ENCODE data around the gene TMEM178B.

DNA sequence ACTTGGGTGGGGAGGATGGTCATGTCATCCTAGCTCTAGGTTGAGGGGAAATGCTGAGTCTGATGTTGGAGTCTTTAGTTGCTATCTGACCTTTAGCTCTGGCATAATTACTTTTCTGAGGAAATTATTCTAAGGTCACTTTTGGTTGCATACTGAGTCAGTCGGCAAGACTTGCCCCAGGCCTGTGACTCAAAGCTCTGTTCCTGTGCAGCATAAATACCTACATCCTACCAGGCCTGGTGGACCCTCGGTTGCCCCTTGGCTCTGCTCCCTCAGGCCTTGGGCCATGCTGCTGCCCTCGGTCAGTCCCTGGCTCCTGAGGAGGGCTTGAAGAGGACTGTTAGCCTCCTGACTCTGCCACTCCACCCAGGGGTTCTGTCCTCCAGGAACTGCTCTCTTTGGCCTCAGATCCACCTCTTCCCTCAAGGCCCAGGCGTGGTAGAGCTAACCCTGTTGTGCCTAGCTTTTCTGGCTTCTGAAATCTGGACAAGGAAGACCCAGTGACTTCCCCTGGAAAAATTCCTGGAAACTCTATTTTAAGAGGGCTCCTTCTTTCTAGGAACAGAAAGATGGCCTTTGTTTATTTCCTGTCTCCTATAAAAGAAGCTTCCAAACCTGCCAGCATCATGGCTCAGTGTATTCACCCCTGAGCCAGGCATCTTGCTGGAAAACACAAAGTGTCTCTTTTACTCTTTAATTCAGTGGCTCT lies 71.2 kb downstream of the TMEM178B start:
- TF ChIP-seq, protein P1, sequence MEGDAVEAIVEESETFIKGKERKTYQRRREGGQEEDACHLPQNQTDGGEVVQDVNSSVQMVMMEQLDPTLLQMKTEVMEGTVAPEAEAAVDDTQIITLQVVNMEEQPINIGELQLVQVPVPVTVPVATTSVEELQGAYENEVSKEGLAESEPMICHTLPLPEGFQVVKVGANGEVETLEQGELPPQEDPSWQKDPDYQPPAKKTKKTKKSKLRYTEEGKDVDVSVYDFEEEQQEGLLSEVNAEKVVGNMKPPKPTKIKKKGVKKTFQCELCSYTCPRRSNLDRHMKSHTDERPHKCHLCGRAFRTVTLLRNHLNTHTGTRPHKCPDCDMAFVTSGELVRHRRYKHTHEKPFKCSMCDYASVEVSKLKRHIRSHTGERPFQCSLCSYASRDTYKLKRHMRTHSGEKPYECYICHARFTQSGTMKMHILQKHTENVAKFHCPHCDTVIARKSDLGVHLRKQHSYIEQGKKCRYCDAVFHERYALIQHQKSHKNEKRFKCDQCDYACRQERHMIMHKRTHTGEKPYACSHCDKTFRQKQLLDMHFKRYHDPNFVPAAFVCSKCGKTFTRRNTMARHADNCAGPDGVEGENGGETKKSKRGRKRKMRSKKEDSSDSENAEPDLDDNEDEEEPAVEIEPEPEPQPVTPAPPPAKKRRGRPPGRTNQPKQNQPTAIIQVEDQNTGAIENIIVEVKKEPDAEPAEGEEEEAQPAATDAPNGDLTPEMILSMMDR (IDR thresholded peaks at IDR 0.05): no peak
- no peak for TF ChIP-seq EZH2 (IDR thresholded peaks at IDR 0.05; ENCODE audit: borderline replicate concordance, insufficient read depth, low read depth, low read length, poor library complexity, severe bottlenecking)

Measured in B cell (primary cell).